ENCODE measurements around the gene ATN1.

Gene ATN1

GRCh38 chr12:6944381-6945186 lies 16.8 kb downstream of the ATN1 start:
- no peak for DNase-seq (ENCODE audit: low read depth)

DNA sequence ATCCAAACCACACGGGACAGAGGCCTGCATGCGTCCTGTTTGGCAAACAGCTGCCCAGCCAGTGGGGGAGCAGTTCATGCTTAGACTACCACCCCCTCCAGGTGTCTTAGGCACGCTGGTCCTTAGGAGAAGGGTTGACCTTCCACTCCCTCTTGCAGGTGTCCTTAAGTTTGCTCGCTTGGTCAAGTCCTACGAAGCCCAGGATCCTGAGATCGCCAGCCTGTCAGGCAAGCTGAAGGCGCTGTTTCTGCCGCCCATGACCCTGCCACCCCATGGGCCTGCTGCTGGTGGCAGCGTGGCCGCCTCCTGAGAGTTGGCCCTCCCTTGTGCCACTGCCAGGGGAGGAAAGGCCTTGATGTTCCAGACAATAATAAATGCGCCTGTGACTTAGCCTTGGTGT lies 17.9 kb downstream of the ATN1 start:
- DNase-seq (ENCODE audit: low read depth), result no peak

DNA sequence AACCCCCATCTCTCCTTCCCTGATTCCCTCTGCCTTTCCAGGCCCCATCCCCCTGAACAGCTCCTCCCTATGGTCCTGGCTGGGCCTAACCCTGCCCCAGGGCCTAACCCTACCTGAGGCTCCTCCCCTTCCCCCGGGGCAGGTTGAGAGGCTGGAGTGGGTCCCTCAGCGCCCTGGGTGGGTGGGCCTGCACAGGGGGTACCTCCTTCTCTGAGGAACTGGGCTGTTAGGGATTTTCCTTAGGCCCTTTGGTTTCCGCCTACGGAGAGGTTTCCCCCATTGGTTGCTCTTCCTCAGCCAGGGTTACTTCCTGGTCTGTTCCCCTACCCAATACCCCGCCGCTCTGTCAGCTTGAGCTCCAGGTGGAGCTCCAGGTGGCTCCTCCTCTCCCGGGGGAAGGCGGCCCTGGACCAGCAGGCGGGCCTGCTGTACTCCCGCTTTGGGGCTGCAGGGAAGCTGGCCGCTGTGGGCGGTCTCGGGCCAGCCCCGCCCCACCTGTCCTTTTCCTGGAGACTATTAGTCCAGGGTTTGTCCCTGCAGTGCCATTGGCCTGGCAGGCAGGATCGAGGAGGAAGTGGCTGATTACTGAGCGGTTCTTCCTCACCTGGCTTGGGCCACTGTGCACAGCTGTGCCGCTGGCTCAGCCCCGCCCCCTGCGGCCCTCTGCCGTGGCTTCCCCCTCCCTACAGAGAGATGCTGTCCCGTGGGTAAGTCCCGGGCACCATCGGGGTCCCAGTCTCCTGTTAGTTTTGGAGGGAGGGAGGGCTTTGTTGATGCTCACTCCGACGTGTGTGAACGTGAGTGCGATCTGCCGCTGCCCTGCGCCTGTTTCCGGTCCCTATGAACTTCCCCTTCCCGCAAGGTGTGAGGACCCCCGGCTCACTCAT lies 18.5 kb downstream of the ATN1 start:
- no peak for DNase-seq (ENCODE audit: low read depth)

- no peak for DNase-seq (ENCODE audit: low read depth)
Measured at GRCh38 chr12:6946920-6947374, 19.2 kb downstream of the ATN1 start.

- no peak for DNase-seq (ENCODE audit: low read depth)
Measured at GRCh38 chr12:6947615-6948014, 19.9 kb downstream of the ATN1 start.

GRCh38 chr12:6948873-6949594 lies 21.3 kb downstream of the ATN1 start:
- no peak for DNase-seq (ENCODE audit: low read depth)

DNA sequence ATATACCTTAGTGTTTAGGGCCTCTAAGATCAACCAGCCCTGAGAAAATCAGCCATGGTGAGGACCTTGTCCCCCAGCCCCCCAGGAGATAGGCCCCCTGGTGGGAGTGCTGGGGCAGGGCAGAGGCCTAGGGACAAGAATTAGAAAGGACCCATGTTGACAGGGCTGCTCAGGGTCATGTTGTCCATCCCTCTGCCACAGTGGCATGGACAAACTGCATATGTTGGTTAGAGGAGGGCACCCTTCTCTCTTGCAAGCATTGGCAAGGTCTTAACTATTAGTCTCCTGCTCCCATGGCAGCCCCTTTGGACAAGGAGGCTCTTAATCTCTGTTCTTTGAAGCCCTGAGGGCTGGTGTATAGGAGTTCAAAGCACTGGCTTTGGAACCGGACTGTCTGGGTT lies 22.6 kb downstream of the ATN1 start:
- no peak for DNase-seq (ENCODE audit: low read depth)

GRCh38 chr12:6950811-6951540 lies 23.2 kb downstream of the ATN1 start, which contains the start of gene PTPN6:
Gene PTPN6 (plus strand): TSS chr12:6951356. CDS start chr12:6951513, 157 bp downstream.
- no peak for DNase-seq (ENCODE audit: low read depth)

GRCh38 chr12:6951551-6952120 lies 23.9 kb downstream of the ATN1 start:
- no peak for DNase-seq (ENCODE audit: low read depth)

GRCh38 chr12:6952121-6952862 lies 24.5 kb downstream of the ATN1 start:
- no peak for DNase-seq (ENCODE audit: low read depth)

GRCh38 chr12:6952863-6953441 lies 25.2 kb downstream of the ATN1 start:
- no peak for DNase-seq (ENCODE audit: low read depth)

GRCh38 chr12:6953442-6954315 lies 25.9 kb downstream of the ATN1 start:
- no peak for DNase-seq (ENCODE audit: low read depth)

DNA sequence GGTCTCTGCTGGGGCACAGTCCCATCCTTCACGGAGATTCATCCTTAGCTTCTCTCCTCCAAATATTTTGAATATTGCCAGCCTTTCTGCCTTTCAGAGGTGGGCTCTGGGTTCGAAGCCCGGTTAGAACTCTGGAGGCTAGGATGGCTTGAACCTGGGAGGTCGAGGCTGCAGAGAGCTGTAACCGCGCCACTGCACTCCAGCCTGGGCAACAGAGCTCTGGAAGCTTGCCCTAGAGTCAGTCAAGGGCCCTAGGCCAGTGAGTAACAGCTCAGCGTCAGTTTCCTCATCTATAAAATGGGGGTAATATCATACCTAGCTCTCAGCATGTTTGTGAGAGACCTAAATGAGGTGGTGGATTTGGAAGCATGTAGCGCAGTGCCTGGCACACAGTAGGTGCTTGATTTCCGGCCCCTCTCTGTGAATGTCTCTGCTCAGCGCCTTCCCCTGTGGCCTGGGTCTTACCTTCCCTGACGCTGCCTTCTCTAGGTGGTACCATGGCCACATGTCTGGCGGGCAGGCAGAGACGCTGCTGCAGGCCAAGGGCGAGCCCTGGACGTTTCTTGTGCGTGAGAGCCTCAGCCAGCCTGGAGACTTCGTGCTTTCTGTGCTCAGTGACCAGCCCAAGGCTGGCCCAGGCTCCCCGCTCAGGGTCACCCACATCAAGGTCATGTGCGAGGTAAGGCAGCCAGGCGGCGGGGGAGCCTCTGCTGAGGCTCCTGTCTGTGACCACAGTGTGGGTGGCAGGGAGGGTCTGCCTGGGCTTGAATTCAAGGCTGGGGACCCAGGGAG lies 26.8 kb downstream of the ATN1 start:
- no peak for DNase-seq (ENCODE audit: low read depth)

- DNase-seq (ENCODE audit: low read depth), result no peak
Measured at GRCh38 chr12:6955108-6956020, 27.6 kb downstream of the ATN1 start.

DNA sequence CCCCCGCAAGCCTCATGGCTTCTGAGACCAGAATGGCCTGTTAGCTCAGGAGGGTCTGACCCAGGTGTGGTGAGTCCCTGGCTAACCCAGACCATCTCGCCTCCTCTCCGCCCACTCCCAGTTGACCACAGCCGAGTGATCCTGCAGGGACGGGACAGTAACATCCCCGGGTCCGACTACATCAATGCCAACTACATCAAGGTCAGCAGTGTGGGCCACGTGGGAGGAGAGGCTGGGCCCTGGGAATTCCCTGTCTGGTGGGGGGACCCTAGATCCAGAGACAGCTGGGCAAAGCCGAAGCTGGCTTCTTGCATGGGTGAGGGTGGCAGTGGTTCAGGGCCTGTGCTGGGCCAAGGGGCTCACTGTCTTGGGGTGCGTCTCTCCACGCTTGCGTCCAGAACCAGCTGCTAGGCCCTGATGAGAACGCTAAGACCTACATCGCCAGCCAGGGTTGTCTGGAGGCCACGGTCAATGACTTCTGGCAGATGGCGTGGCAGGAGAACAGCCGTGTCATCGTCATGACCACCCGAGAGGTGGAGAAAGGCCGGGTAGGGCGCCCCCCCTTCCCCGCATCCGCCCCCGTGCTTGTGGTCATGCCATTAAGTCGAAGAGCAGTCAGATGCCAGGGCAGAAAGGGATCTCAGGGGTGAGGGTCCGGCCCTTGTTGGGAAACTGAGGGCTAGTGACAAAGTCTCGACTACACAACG lies 28.4 kb downstream of the ATN1 start:
- DNase-seq (ENCODE audit: low read depth), result no peak

DNA sequence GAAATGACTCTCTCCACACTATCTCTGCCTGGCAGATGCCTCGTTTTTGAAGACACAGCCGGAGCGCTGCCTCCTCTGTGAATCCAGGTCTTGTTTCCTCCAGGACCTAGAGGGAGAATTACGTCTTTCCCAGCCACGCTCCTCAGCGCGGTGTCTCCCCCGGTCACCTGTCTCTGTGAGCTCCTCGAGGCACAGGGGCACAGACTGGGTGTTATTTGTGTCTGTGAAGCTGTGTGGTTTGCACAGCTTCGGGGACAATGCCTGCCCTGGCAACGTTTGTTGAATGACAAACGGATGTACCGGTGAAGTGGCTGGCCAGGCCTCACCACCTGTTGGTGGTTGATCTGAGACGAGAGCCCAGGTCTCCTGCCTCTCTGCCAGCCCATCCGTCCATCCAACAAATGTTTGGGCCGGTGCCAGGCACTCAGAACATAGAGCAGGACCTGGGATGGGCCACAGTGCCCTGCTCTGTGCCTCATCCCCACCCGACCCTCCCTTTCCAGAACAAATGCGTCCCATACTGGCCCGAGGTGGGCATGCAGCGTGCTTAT lies 29.5 kb downstream of the ATN1 start:
- no peak for DNase-seq (ENCODE audit: low read depth)

All from non-pigmented ciliary epithelial cell (primary cell).